Stromal cell of bone marrow (primary cell): ENCODE results near the gene VPS54.
"Not testable (repeated sequence)": the region's sequence is repeated elsewhere in the genome, so short reads cannot be mapped to it uniquely, and the experiment has no call there.

Experiments used
- DNase-seq: peaks from one replicate; pipeline ENCODE4 v3.0.0-alpha.2; 2012; ENCODE audit warnings: low read depth

Gene VPS54

GRCh38 chr2:64024259-64024949 is 5.2 kb upstream of the VPS54 start:
- no peak for DNase-seq

- no peak for DNase-seq
These were observed 4.4 kb upstream of the VPS54 start for GRCh38 chr2:64023485-64024258.

GRCh38 chr2:64021578-64021977 is 2.4 kb upstream of the VPS54 start:
- no peak for DNase-seq

- DNase-seq, result no peak
These were observed 824 bp upstream of the VPS54 start for GRCh38 chr2:64019975-64020528.

GRCh38 chr2:64018701-64019082 is 536 bp downstream of the VPS54 start:
- DNase-seq, result peak; percentile 31

GRCh38 chr2:64017811-64018700 is 1.2 kb downstream of the VPS54 start:
- DNase-seq, result no peak

GRCh38 chr2:64015898-64016297 is 3.3 kb downstream of the VPS54 start:
- DNase-seq, result no peak

- no peak for DNase-seq
These were observed 3.8 kb downstream of the VPS54 start for GRCh38 chr2:64015391-64015790.

GRCh38 chr2:64014628-64015027 is 4.6 kb downstream of the VPS54 start:
- no peak for DNase-seq

- DNase-seq, result no peak
These were observed 6.2 kb downstream of the VPS54 start for GRCh38 chr2:64013053-64013452.

GRCh38 chr2:64012115-64012514 is 7.1 kb downstream of the VPS54 start:
- DNase-seq, result no peak

GRCh38 chr2:64008434-64009009 is 10.7 kb downstream of the VPS54 start:
- no peak for DNase-seq

- DNase-seq, result no peak
These were observed 11.3 kb downstream of the VPS54 start for GRCh38 chr2:64007924-64008323.

GRCh38 chr2:64005707-64006356 is 13.4 kb downstream of the VPS54 start:
- DNase-seq, result no peak

- DNase-seq, result no peak
These were observed 16.0 kb downstream of the VPS54 start for GRCh38 chr2:64003239-64003638.

GRCh38 chr2:64001382-64002101 is 17.7 kb downstream of the VPS54 start:
- DNase-seq, result no peak

GRCh38 chr2:64000630-64001381 is 18.4 kb downstream of the VPS54 start:
- DNase-seq, result no peak

GRCh38 chr2:63999049-63999448 is 20.2 kb downstream of the VPS54 start:
- DNase-seq, result no peak

- not testable (repeated sequence) for DNase-seq
These were observed 22.5 kb downstream of the VPS54 start for GRCh38 chr2:63996582-63997198.
